Measurements from ENCODE around the gene PRAMEF5.
"Not testable (repeated sequence)": the region's sequence is repeated elsewhere in the genome, so short reads cannot be mapped to it uniquely, and the experiment has no call there.

- TF ChIP-seq CTCF (IDR thresholded peaks at IDR 0.05); ZFX (IDR thresholded peaks at IDR 0.05; ENCODE audit: borderline replicate concordance): not testable (repeated sequence)
Measured at GRCh38 chr1:13285037-13285436, 31.0 kb downstream of the PRAMEF5 start, which contains the start of gene PRAMEF8.
